ENCODE measurements around the gene ANTKMT.

- TF ChIP-seq CTCF (IDR thresholded peaks at IDR 0.05; ENCODE audit: low read depth, low read length) (no peak), EZH2phosphoT487 (IDR thresholded peaks at IDR 0.05; ENCODE audit: low read depth) (no peak)
Observed at GRCh38 chr16:752007-752312, 31.0 kb downstream of the ANTKMT start.

Data from OCI-LY3 (cell line).